GM20000 (cell line): ENCODE measurements around the gene MS4A4E.
"Not testable (repeated sequence)": the region's sequence is repeated elsewhere in the genome, so short reads cannot be mapped to it uniquely, and the experiment has no call there.

Experiments used
- DNase-seq: peaks from one replicate; pipeline ENCODE4 v3.0.0; 2012; ENCODE audit warnings: low spot score
- CTCF ChIP-seq: IDR thresholded peaks from 2 replicates; pipeline ENCODE4 v1.5.1; 2012; ENCODE audit warnings: mild to moderate bottlenecking, control low read depth; ENCODE audit errors: extremely low read depth, missing control alignments

Gene MS4A4E

GRCh38 chr11:60242740-60243239, at the start of gene MS4A4E:
TSS of gene MS4A4E (minus strand) at chr11:60243137. CDS start at chr11:60230055, 13,082 bp downstream.
- DNase-seq, result no peak
- no peak for TF ChIP-seq CTCF

GRCh38 chr11:60292145-60292544, 49.2 kb upstream of the MS4A4E start:
- no peak for DNase-seq
- no peak for TF ChIP-seq CTCF

GRCh38 chr11:60288531-60288930, 45.6 kb upstream of the MS4A4E start:
- DNase-seq, result no peak

GRCh38 chr11:60285411-60286126, 42.6 kb upstream of the MS4A4E start:
- DNase-seq, result not testable (repeated sequence)

More at GRCh38 chr11:60288531-60288930, 45.6 kb upstream of the MS4A4E start:
- no peak for TF ChIP-seq CTCF

GRCh38 chr11:60282286-60282685, 39.3 kb upstream of the MS4A4E start:
- TF ChIP-seq CTCF, result no peak
- no peak for DNase-seq

GRCh38 chr11:60281485-60281884, 38.5 kb upstream of the MS4A4E start:
- DNase-seq, result no peak
- no peak for TF ChIP-seq CTCF

GRCh38 chr11:60280412-60280811, 37.5 kb upstream of the MS4A4E start, which contains the start of gene MS4A4A:
TSS of gene MS4A4A (plus strand) at chr11:60280666. CDS start at chr11:60280676, 10 bp downstream.
- DNase-seq, result no peak
- TF ChIP-seq CTCF, result no peak

GRCh38 chr11:60274416-60274815, 31.5 kb upstream of the MS4A4E start:
- no peak for TF ChIP-seq CTCF
- DNase-seq, result no peak
